ENCODE data around the gene MEGF9.

- TF ChIP-seq CTCF (IDR thresholded peaks at IDR 0.05; ENCODE audit: insufficient read depth, low read length, poor library complexity, severe bottlenecking), result no peak
- TF ChIP-seq EZH2phosphoT487 (conservative IDR thresholded peaks at IDR 0.05; ENCODE audit: low read length), result no peak
These were observed 55.1 kb downstream of the MEGF9 start for GRCh38 chr9:120659209-120659608.

Data from SU-DHL-6 (cell line).